ENCODE results near the gene PBXIP1. TPM values are rescaled to one million over a fixed set of nuclear protein-coding genes. Genes with fewer than 3 reads are reported as not detected.

PBXIP1 gene
- polyA plus RNA-seq, 6 donors from 2014 or later, result 36.2 to 77.3 (median 69.5) TPM

DNA sequence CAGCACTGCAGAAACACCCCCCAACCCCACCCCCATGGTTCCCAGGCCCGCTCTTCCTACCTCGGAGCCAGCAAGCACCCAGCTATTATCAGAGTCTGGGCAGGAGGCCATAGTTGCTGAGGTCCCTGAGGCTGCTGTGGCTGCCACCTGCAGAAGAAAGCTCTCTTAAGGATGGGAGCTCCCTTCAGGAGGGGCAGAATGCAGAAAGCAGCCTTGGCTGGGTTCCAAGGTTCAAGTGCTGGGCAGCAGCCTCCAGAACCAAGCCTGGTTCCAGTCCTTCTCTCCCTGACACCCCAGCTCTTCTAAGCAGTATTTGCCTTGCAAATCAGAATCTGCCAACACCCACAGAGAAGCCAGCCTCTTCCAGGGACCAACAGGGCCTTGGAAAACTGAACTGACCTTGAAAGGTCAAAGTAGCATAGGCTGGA lies 2.3 kb downstream of the PBXIP1 start:
- DNase-seq (no peak), ATAC-seq (ENCODE audit: low read depth in 2 of 2) (no peak)
- Mint-ChIP-seq H3K27me3 (no peaks in the 10 kb centered on the region), H3K9me3 (no peaks in the 10 kb centered on the region), H3K4me1 (peaks cover 52 to 72% (median 68%) of the 10 kb centered on the region in 3 donors), H3K4me3 (peak overlapping the region in 5 of 8 donors; percentile 90 to 98 (median 97)), H3K27ac (peak overlapping the region; percentile 61 to 100 (median 91)), H3K36me3 (peaks cover 6 to 11% of the 10 kb centered on the region in 2 donors)

DNA sequence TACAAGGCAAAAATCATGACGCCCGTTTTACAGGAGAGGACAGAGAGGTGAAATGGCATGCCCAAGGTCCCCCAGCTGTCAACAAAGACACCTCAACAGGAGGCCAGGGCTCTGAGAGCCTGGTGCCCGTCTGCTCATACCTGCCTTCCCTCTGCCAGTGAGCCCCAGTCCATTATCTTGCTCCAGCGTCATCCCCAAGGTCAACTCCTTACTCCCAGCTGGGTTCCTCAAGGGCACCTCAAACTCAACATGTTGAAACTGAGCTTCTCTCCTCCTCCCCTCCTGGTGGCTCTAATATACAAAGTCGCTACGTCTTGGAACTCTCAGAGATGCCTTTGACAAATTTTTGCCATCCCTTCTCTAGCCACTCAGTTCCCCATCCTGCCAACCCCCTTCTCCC lies 3.2 kb downstream of the PBXIP1 start:
- no peaks in the 10 kb centered on the region for H3K9me3 Mint-ChIP-seq
- peak overlapping the region in 7 of 8 donors; percentile 21 to 98 (median 75) for H3K4me3 Mint-ChIP-seq
- ATAC-seq (ENCODE audit: low read depth in 2 of 2) (no peak), DNase-seq (no peak)
- H3K27me3 Mint-ChIP-seq, result no peaks in the 10 kb centered on the region
- peaks cover 9 to 18% of the 10 kb centered on the region in 2 donors for H3K36me3 Mint-ChIP-seq
- H3K27ac Mint-ChIP-seq, result peak overlapping the region; percentile 78 to 100 (median 94)
- H3K4me1 Mint-ChIP-seq, result peaks cover 54 to 74% (median 64%) of the 10 kb centered on the region in 3 donors

DNA sequence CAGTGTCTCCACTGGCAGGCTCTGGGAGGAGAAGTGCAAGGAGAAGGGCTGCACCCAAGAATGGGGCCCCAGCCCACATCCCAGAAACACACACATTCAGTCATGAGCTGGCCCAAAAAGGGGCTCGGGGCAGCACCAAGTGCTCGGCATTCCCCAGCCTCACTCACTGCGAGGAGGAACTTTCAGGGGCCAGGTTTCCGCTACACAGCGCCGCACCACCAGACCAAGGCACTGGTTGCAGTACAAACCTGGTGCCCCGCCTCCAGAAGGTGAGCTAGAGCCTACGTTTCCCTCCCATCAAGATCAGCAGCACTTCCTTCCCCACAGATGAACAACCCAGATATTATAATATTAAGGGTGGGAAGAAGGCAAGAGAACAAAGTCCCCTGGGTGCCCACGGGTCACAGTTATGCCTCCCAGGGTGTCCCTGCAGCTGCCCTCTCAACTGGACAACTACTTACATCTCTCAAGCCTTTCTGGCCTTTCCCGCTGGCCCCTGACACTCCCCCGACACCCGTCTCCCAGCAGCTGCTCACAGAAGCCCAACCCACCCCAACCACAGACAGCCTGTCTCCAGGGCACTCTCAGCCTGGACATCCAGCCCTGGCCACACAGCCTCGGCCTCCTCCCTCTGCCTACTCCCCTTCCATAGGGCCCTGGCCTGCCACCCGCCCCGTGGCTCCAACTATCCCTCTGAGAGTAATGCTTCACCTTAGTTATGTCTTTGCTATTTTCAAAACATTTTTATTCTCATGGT lies 3.8 kb downstream of the PBXIP1 start:
- Mint-ChIP-seq H3K9me3 (no peaks in the 10 kb centered on the region), H3K4me3 (peak overlapping the region; percentile 21 to 98 (median 72)), H3K27me3 (no peaks in the 10 kb centered on the region), H3K36me3 (peaks cover 9 to 21% of the 10 kb centered on the region in 2 donors), H3K27ac (peak overlapping the region; percentile 89 to 100 (median 94)), H3K4me1 (peaks cover 54 to 70% (median 64%) of the 10 kb centered on the region in 3 donors)
- DNase-seq, result peak; percentile 55
- ATAC-seq (ENCODE audit: low read depth in 2 of 2), result peak; percentile 38 to 48

DNA sequence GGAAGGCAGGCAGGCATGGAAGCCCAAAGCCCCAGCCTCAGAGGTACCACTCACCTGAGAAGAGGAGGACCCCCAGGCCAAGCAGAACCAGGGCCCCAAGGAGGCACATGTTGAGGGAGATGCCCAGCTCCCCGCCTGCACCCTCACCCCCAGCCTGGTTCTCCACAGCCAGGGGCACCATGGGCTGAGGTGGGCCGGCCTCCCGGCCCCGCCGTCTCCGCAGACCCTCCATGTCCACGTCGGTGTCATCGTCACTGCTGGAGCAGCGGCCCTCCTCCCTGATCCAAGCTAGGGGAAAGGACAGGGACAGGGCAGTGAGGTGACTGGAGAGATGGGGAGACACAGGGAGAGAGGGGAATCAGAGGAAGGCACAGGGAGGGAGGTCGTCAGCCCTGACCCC lies 7.8 kb downstream of the PBXIP1 start:
- H3K4me3 Mint-ChIP-seq, result peak overlapping the region in 1 of 8 donors; percentile 21
- DNase-seq (no peak), ATAC-seq (ENCODE audit: low read depth in 2 of 2) (no peak)
- no peaks in the 10 kb centered on the region for H3K27me3 Mint-ChIP-seq
- H3K36me3 Mint-ChIP-seq, result peaks cover 9 to 31% of the 10 kb centered on the region in 2 donors
- H3K9me3 Mint-ChIP-seq, result no peaks in the 10 kb centered on the region
- H3K4me1 Mint-ChIP-seq, result peaks cover 42 to 57% (median 49%) of the 10 kb centered on the region in 3 donors
- H3K27ac Mint-ChIP-seq, result peak overlapping the region in 2 of 6 donors; percentile 54 to 76

DNA sequence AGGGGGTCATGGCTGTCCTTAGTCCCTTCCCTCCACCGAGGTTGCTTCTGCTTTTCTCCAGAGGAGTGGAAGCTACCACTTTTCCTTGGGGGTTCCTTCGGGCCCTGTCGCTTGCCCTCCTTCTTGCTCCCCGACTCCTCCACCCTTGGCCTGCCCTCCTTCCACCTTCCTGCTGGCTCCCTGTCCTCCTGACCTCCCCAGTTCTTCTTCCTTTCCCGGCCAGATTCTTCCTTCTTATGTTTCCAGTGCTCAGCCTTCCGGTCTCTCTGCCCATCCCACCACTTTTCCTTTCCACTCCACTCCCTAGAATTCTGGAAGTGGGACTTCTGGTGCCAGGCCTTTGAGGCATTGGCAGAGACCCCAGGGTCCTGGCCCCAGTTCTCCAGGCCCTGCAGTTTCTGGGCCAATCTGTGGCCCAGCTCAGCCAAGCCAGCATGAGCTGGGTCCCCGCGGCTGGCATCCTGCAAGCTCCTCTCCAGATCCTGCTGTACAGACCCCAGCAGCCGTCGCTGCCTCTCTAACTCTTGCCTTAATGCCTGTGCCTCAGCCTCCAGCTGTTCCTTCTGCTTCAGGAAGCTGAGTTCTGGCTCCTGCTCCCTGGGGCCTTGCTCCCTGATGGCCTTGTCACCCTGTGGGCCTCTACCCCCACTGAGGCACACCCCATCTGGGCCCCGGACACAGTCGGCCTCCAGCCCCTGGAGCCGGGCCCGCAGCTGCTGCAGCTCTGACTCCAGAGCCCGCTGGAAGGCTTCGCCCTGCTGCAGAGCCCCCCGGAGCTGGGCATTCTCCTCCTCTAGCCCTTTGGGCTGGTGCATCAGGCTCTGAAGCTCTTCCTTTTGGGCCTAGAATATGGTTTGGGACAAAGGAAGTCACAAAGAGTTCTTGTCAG lies 9.7 kb downstream of the PBXIP1 start:
- no peaks in the 10 kb centered on the region for H3K9me3 Mint-ChIP-seq
- peaks cover 9 to 31% of the 10 kb centered on the region in 2 donors for H3K36me3 Mint-ChIP-seq
- H3K4me3 Mint-ChIP-seq, result peak overlapping the region in 1 of 8 donors; percentile 62
- H3K27ac Mint-ChIP-seq, result peak overlapping the region in 3 of 6 donors; percentile 67 to 79 (median 75)
- ATAC-seq (ENCODE audit: low read depth in 2 of 2) (no peak), DNase-seq (no peak)
- no peaks in the 10 kb centered on the region for H3K27me3 Mint-ChIP-seq
- H3K4me1 Mint-ChIP-seq, result peaks cover 43 to 56% (median 52%) of the 10 kb centered on the region in 3 donors

DNA sequence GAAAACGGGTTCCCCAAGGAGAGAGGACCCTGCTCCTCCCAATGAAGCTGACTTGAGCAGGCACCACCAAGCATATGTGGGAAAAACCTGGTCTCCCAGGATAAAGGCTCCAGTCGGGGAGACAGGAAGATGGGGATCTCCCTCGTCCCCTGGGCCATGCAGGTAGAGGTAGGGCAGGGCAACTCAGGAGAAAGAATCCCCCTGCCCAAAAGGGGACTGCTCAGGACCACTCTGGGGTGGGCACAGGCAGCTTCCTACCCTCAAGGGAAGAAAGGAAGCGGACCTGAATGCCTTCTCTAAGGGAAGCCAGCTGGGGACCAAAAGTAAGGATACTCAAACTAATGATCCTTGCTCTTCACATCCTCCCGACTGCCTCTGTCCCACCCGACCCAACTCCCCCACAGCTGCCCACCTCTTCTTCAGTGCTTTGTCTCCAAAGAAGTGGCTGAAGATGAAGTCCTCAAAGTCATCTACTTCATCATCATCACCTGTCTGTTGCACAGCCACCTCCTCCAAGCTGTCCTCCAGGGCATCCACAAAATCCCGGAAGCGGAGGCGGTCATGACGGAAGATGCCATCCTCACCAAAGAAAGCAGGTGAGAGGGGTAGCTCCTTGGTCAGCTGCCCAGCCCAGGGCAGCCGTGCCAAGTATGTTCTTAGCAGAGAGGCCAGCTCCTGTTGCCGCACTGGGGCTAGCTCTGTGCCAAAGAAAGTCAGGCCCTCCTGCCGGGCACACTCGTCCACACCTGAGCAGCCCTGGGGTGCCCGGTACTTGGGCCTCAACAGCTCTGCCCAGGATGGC lies 10.5 kb downstream of the PBXIP1 start:
- no peak for ATAC-seq (ENCODE audit: low read depth in 2 of 2)
- peak overlapping the region in 1 of 8 donors; percentile 62 for H3K4me3 Mint-ChIP-seq
- H3K4me1 Mint-ChIP-seq, result peaks cover 46 to 56% (median 52%) of the 10 kb centered on the region in 3 donors
- no peak for DNase-seq
- peak overlapping the region in 1 of 6 donors; percentile 84 for H3K27ac Mint-ChIP-seq
- H3K9me3 Mint-ChIP-seq, result peaks cover 0 to 1% (median 0%) of the 10 kb centered on the region in 7 donors
- H3K27me3 Mint-ChIP-seq, result no peaks in the 10 kb centered on the region
- H3K36me3 Mint-ChIP-seq, result peaks cover 4 to 25% of the 10 kb centered on the region in 2 donors

DNA sequence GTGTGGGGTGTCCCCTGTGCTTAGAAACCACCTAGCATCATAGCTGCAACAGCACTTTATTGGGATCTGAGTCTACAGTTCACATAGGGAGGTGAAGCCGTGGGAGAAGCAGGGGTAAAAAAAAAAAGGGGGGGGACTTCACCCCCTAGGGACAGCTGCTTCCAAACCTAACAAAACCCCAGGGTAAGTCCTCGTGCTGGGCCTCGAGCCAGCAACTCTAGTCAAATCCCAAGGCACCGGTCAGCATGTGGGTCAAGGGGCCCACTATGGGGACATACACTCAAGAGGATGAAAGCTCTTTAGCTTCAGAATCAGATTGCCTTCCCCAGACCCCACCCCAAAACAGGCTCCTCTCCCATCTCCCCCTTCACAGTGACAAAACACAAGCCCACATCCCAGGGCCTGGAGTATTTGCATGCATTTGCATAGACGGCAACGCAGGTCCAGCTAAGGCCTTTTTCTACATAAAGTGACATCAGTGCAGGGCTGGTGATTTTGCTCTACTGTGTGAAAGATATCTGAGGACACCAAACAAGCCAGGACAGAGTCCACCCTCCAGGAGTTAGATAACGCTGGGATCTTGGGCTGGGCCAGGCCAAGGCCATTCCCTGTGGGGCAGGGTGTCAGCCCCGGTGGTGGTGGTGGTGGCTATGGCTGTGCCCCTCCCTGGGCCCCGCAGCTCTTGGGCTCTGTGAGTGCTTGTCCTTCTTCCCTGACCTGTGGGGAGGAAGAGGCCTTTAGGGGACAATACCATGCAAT lies 11.3 kb downstream of the PBXIP1 start:
- no peak for ATAC-seq (ENCODE audit: low read depth in 2 of 2)
- peaks cover 49 to 59% (median 56%) of the 10 kb centered on the region in 3 donors for H3K4me1 Mint-ChIP-seq
- peaks cover 4 to 24% of the 10 kb centered on the region in 2 donors for H3K36me3 Mint-ChIP-seq
- peak overlapping the region in 5 of 6 donors; percentile 76 to 91 (median 87) for H3K27ac Mint-ChIP-seq
- H3K9me3 Mint-ChIP-seq, result peaks cover 0 to 1% (median 0%) of the 10 kb centered on the region in 7 donors
- peak overlapping the region in 5 of 8 donors; percentile 63 to 77 (median 71) for H3K4me3 Mint-ChIP-seq
- H3K27me3 Mint-ChIP-seq, result no peaks in the 10 kb centered on the region
- DNase-seq, result no peak

DNA sequence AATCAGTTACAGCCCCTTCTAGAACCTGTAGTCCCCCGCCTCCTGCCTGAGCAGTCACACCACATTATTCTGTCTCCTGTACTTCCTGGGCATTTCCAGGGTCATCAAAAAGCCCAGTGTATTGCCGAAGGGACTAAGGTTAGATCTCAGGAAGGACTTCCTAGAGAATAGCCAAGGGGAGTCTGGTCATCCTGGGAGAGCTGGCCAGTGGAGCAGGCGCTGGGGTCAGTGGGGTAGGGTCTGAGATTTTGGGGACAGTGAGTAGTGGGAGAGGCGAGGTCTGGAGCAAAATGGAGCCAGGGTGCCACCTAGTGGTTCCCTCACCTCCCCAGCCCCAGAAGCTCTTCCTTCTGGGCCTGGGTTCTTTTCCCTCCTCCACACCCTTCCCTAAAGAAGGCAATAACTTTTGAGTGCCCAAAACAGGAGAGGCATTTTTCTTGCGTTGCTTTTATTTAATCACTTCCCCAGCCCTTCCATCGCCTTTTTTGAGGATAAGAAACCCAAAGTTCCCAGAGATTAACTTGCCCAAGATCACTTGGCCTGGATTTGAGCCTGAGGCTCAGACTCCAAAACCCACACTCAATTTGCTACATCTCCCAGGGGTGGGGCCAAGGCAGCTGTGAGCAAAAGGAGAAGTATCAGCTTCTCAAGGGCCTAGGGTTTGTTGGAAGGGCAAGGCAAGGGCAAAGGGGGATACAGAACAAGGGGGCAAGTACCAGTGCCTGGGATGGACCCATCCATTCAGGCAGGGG lies 12.1 kb downstream of the PBXIP1 start:
- peak overlapping the region; percentile 24 to 84 (median 68) for H3K4me3 Mint-ChIP-seq

DNA sequence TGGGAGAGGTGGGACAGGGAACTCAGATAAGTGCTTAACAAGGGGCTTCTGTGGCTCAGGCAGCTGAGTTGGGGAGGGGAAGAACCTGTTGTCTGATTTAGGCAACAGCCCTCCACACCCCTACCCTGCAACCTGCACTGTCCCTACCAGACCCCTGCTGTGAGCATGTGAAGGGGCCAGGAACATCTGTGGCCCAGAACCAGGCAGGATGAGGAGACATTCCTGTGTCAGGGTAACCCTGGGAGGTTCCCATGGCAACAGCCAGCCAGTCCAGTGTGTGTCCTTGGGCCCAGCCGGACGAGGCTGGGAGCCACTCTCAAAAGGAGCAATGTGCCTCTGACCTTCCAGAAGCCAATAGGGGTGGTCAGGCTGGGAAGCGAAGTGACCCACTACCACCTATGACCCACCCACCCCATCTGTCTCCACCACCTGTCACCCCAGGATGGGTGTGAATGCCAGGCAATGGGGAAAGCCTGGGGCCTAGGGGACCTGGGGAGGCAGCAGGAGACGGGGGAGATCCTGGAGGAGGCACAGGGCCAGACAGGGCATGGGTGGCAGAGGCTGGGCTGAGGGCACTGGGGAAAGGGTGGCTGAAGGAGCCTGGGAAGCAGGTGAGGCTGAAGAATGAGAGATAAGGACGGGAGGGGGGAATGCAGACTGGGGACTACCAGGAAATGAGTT lies 14.4 kb downstream of the PBXIP1 start:
- peaks cover 57 to 80% (median 76%) of the 10 kb centered on the region in 3 donors for H3K4me1 Mint-ChIP-seq
- ATAC-seq (ENCODE audit: low read depth in 2 of 2) (no peak), DNase-seq (no peak)
- H3K27ac Mint-ChIP-seq, result peak overlapping the region in 3 of 6 donors; percentile 44 to 84 (median 65)
- H3K4me3 Mint-ChIP-seq, result peak overlapping the region in 7 of 8 donors; percentile 37 to 73 (median 51)
- peaks cover 0 to 1% (median 0%) of the 10 kb centered on the region in 7 donors for H3K9me3 Mint-ChIP-seq
- peaks cover 0 to 5% of the 10 kb centered on the region in 2 donors for H3K36me3 Mint-ChIP-seq
- H3K27me3 Mint-ChIP-seq, result no peaks in the 10 kb centered on the region

More for the DNA sequence above, 12.1 kb downstream of the PBXIP1 start:
- Mint-ChIP-seq H3K27ac (peak overlapping the region; percentile 84 to 96 (median 90)), H3K4me1 (peaks cover 53 to 65% (median 60%) of the 10 kb centered on the region in 3 donors), H3K9me3 (peaks cover 0 to 1% (median 0%) of the 10 kb centered on the region in 7 donors), H3K36me3 (peaks cover 4 to 22% of the 10 kb centered on the region in 2 donors), H3K27me3 (no peaks in the 10 kb centered on the region)
- peak; percentile 25 to 38 for ATAC-seq (ENCODE audit: low read depth in 2 of 2)
- peak; percentile 33 for DNase-seq

DNA sequence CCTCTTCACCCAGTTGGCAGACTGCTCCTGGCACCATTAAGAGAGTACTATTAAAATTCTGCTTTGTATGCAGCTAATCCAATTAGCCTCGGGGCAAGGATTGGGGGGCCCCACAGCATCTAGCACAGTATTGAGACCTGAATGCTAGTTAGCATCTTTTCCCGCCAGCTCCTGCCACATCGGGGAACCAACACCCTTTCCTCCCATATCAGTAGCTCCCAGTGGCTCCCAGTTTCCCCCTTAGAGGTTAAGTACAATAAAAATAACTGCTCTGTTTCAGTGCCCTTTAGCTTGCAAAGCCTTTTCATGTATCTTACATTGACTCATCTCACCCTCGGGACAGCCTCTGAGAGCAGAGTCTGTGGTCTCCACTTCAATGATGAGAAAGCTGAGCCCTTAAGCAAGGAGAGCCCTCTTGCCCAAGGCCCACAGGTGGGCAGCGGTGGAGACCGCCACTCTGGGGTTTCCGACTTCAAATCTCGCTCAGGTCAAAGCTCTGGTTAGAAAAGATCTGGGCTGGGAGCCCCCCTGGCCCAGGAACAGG lies 15.2 kb downstream of the PBXIP1 start:
- H3K27me3 Mint-ChIP-seq, result no peaks in the 10 kb centered on the region
- peaks cover 0 to 1% (median 0%) of the 10 kb centered on the region in 7 donors for H3K9me3 Mint-ChIP-seq
- no peak for DNase-seq
- ATAC-seq (ENCODE audit: low read depth in 2 of 2), result no peak
- H3K4me3 Mint-ChIP-seq, result peak overlapping the region in 6 of 8 donors; percentile 41 to 72 (median 54)
- H3K27ac Mint-ChIP-seq, result peak overlapping the region in 4 of 6 donors; percentile 56 to 84 (median 82)
- no peaks in the 10 kb centered on the region for H3K36me3 Mint-ChIP-seq
- peaks cover 59 to 83% (median 80%) of the 10 kb centered on the region in 3 donors for H3K4me1 Mint-ChIP-seq

DNA sequence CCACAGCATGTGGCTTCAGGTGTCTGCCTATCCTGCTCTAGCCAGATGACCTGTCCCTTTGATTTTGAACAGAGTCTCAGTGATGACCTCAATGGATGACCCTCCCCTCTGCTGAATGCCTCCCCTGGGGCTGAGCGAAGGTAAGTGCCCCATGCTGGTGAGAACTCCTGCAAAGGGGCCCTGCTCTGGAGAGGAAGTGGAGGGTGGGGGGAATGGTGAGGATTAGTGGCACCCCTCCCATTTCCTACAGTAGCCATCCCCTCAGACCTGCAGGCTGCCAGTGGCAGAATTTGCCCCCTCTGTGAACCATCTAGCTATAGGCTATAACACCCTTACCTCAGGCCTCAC lies 15.7 kb downstream of the PBXIP1 start:
- Mint-ChIP-seq H3K4me3 (peak overlapping the region in 3 of 8 donors; percentile 59 to 68 (median 63)), H3K4me1 (peaks cover 61 to 85% (median 83%) of the 10 kb centered on the region in 3 donors), H3K9me3 (peaks cover 0 to 1% (median 0%) of the 10 kb centered on the region in 7 donors), H3K36me3 (no peaks in the 10 kb centered on the region), H3K27ac (peak overlapping the region in 1 of 6 donors; percentile 59), H3K27me3 (no peaks in the 10 kb centered on the region)
- DNase-seq, result no peak
- ATAC-seq (ENCODE audit: low read depth in 2 of 2), result no peak

All from naive B cell (primary cell).